ENCODE measurements around the gene WFIKKN1. TPM values are rescaled to one million over a fixed set of nuclear protein-coding genes. Genes with fewer than 3 reads are reported as not detected.

The WFIKKN1 gene
- total and polyA plus RNA-seq, 12 donors, result 0.11 to 0.95 (median 0.32) TPM

GRCh38 chr16:649631-650030 lies 18.8 kb downstream of the WFIKKN1 start:
- ATAC-seq (peak in 3 of 8 donors; percentile 0 to 1 (median 1)), DNase-seq (no peak)
- Histone ChIP-seq H3K9me3 (no peaks in the 10 kb centered on the region), H3K4me3 (peak overlapping the region; percentile 65 to 85 (median 74)), H3K27me3 (no peaks in the 10 kb centered on the region), H3K4me1 (peaks cover 31 to 55% (median 47%) of the 10 kb centered on the region in 9 donors), H3K36me3 (peaks cover 0 to 15% (median 0%) of the 10 kb centered on the region in 9 donors), H3K27ac (peak overlapping the region in 9 of 10 donors; percentile 80 to 96 (median 89))
- WGBS, 2 donors, result 3 to 6% methylated on average over 44 of the region's 44 CpGs
- no peak for TF ChIP-seq CTCF (IDR thresholded peaks at IDR 0.05)
- intact Hi-C loops (cut with DNase I), result loop anchor here in 1 of 10 donors (10.0 kb wide), 1 partner anchor 65 kb away; no protein-coding TSS in a partner anchor

- Histone ChIP-seq H3K9me3 (no peaks in the 10 kb centered on the region), H3K27ac (no peak overlapping the region), H3K4me1 (peaks cover 21 to 33% (median 30%) of the 10 kb centered on the region in 9 donors), H3K36me3 (peaks cover 0 to 35% (median 0%) of the 10 kb centered on the region in 9 donors), H3K27me3 (no peaks in the 10 kb centered on the region), H3K4me3 (no peak overlapping the region)
- no peak for TF ChIP-seq CTCF (IDR thresholded peaks at IDR 0.05)
- 87 to 89% methylated on average over 22 of the region's 22 CpGs for WGBS, 2 donors
- DNase-seq (no peak), ATAC-seq (no peak)
- intact Hi-C loops (cut with DNase I), result loop anchor here in 1 of 10 donors (10.0 kb wide), 1 partner anchor 67 kb away; no protein-coding TSS in a partner anchor
These were observed 21.1 kb downstream of the WFIKKN1 start for GRCh38 chr16:651844-652243.

GRCh38 chr16:652454-653305 lies 21.9 kb downstream of the WFIKKN1 start:
- H3K36me3 ChIP-seq, result peaks cover 0 to 43% (median 0%) of the 10 kb centered on the region in 9 donors
- DNase-seq, result no peak
- no peaks in the 10 kb centered on the region for H3K27me3 ChIP-seq
- intact Hi-C loops (cut with DNase I), result loop anchor here in 1 of 10 donors (10.0 kb wide), 1 partner anchor 68 kb away; no protein-coding TSS in a partner anchor
- no peak for ATAC-seq
- H3K9me3 ChIP-seq, result no peaks in the 10 kb centered on the region
- H3K4me1 ChIP-seq, result peaks cover 14 to 25% (median 21%) of the 10 kb centered on the region in 9 donors
- H3K4me3 ChIP-seq, result no peak overlapping the region
- no peak for TF ChIP-seq CTCF (IDR thresholded peaks at IDR 0.05)
- no peak overlapping the region for H3K27ac ChIP-seq
- 86 to 87% methylated on average over 28 of the region's 28 CpGs for WGBS, 2 donors

- Histone ChIP-seq H3K4me3 (no peak overlapping the region), H3K27ac (no peak overlapping the region), H3K36me3 (peaks cover 0 to 57% (median 0%) of the 10 kb centered on the region in 9 donors), H3K9me3 (no peaks in the 10 kb centered on the region), H3K27me3 (no peaks in the 10 kb centered on the region), H3K4me1 (peaks cover 5 to 11% (median 9%) of the 10 kb centered on the region in 9 donors)
- DNase-seq, result no peak
- no peak for TF ChIP-seq CTCF (IDR thresholded peaks at IDR 0.05)
- intact Hi-C loops (cut with DNase I), result loop anchor here in 1 of 10 donors (10.0 kb wide), 1 partner anchor 69 kb away; no protein-coding TSS in a partner anchor
- 91 to 97% methylated on average over 12 of the region's 12 CpGs for WGBS, 2 donors
- no peak for ATAC-seq
These were observed 23.2 kb downstream of the WFIKKN1 start for GRCh38 chr16:654034-654433.
